PFSK-1 (cell line): ENCODE results near the gene TMEM82.

ENCODE experiments used
- FOXP2 ChIP-seq: optimal IDR thresholded peaks from 2 replicates; pipeline ENCODE3; 2011; ENCODE audit warnings: borderline replicate concordance, control low read depth, inconsistent platforms; ENCODE audit not compliant: insufficient read depth; ENCODE audit errors: extremely low read length, extremely low read depth
- POLR2AphosphoS5 ChIP-seq: IDR thresholded peaks from 2 replicates; pipeline ENCODE4 v1.6.1; 2012; ENCODE audit warnings: low read depth, mild to moderate bottlenecking, control low read depth, low read length, moderate library complexity
- REST ChIP-seq, 2 experiments: IDR thresholded peaks; 2 replicates each; pipeline versions ENCODE4 v1.6.1 to v1.8.0; 2011 to 2012; ENCODE audit warnings: low read depth in 2 of 2, low read length in 2 of 2, control low read depth in 1 of 2, inconsistent platforms in 1 of 2, mild to moderate bottlenecking in 1 of 2, moderate library complexity in 1 of 2; ENCODE audit not compliant: insufficient read depth in 1 of 2
- SIN3A ChIP-seq: IDR thresholded peaks from 2 replicates; pipeline ENCODE4 v1.6.1; 2012; ENCODE audit warnings: mild to moderate bottlenecking, low read length, moderate library complexity, borderline replicate concordance; ENCODE audit not compliant: insufficient read depth
- TAF1 ChIP-seq: IDR thresholded peaks from 2 replicates; pipeline ENCODE4 v1.6.1; 2012; ENCODE audit warnings: low read length, control low read depth, borderline replicate concordance; ENCODE audit not compliant: insufficient read depth

The TMEM82 gene

GRCh38 chr1:15712168-15712567, 30.1 kb upstream of the TMEM82 start:
- no peak for TF ChIP-seq POLR2AphosphoS5
- no peak for TF ChIP-seq SIN3A

GRCh38 chr1:15714406-15715136, 27.7 kb upstream of the TMEM82 start:
- no peak for TF ChIP-seq TAF1
- TF ChIP-seq POLR2AphosphoS5: no peak
- no peak for TF ChIP-seq FOXP2
- TF ChIP-seq REST (IDR thresholded peaks at IDR 0.05; ENCODE audit: insufficient read depth in 1 of 2, low read depth in 2 of 2, low read length in 2 of 2): no peak
- no peak for TF ChIP-seq SIN3A

GRCh38 chr1:15717418-15718125, 24.7 kb upstream of the TMEM82 start:
- TF ChIP-seq TAF1: no peak

- TF ChIP-seq SIN3A (no peak), TAF1 (no peak), FOXP2 (no peak), REST (IDR thresholded peaks at IDR 0.05; ENCODE audit: insufficient read depth in 1 of 2, low read depth in 2 of 2, low read length in 2 of 2) (no peak), POLR2AphosphoS5 (no peak)
Observed at GRCh38 chr1:15718199-15718601, 24.1 kb upstream of the TMEM82 start.

GRCh38 chr1:15719381-15720120, 22.7 kb upstream of the TMEM82 start:
- no peak for TF ChIP-seq FOXP2

GRCh38 chr1:15720861-15721260, 21.4 kb upstream of the TMEM82 start:
- TF ChIP-seq FOXP2: no peak

GRCh38 chr1:15722411-15722810, 19.9 kb upstream of the TMEM82 start:
- TF ChIP-seq REST (IDR thresholded peaks at IDR 0.05; ENCODE audit: insufficient read depth in 1 of 2, low read depth in 2 of 2, low read length in 2 of 2): no peak
